Adrenal gland (tissue), 12 donors: ENCODE results near the gene AQP1. TPM values are rescaled to one million over a fixed set of nuclear protein-coding genes. Genes with fewer than 3 reads are reported as not detected.

ENCODE experiments used
- DNase-seq, 7 donors: peaks; one replicate each; pipeline ENCODE4 v3.0.0-alpha.2; 2019 to 2020
- H3K27ac ChIP-seq, 5 donors: fragments of 200-600 bp; sonication (generic) in 4 of 5; 1 replicate in 3 of 5; 2 replicates in 2 of 5; pipeline versions ENCODE4 v1.5.1 to v1.8.0; 2016 to 2020; ENCODE audit warnings: mild to moderate bottlenecking in 1 of 5
- H3K27me3 ChIP-seq: fragments of 200-600 bp; 2 replicates; pipeline ENCODE4 v1.8.0; 2021
- H3K36me3 ChIP-seq, 2 donors: fragments of 200-600 bp; replicated peaks in 1 of 2; 1 replicate in 1 of 2; 2 replicates in 1 of 2; pipeline versions ENCODE4 v1.5.1 to v1.8.0; 2018 to 2022
- H3K4me1 ChIP-seq, 2 donors: fragments of 200-600 bp; replicated peaks in 1 of 2; 1 replicate in 1 of 2; 2 replicates in 1 of 2; pipeline versions ENCODE4 v1.5.1 to v1.8.0; 2018 to 2021
- H3K4me3 ChIP-seq, 4 donors: fragments of 200-600 bp; sonication (generic) in 3 of 4; one replicate each; pipeline ENCODE4 v1.5.1; 2016 to 2018
- H3K9me3 ChIP-seq, 3 donors: fragments of 200-600 bp; sonication (generic) in 1 of 3; replicated peaks in 1 of 3; 1 replicate in 2 of 3; 2 replicates in 1 of 3; pipeline versions ENCODE4 v1.5.1 to v1.8.0; 2016 to 2021
- CTCF ChIP-seq, 6 experiments: fragments of 450-650 bp in 4 of 6; fragments of 200-600 bp in 2 of 6; sonication (generic) in 1 of 6; IDR thresholded peaks; 1 replicate in 5 of 6; 2 replicates in 1 of 6; pipeline versions ENCODE4 v1.5.1 to v1.8.0; 2016 to 2021; ENCODE audit warnings: antibody characterized with exemption in 6 of 6, mild to moderate bottlenecking in 2 of 6, moderate library complexity in 1 of 6
- POLR2A ChIP-seq, 2 donors: fragments of 450-650 bp; IDR thresholded peaks; one replicate each; pipeline ENCODE4 v1.6.1; 2017; ENCODE audit warnings: antibody characterized with exemption in 2 of 2, mild to moderate bottlenecking in 2 of 2, moderate library complexity in 1 of 2
- WGBS, 4 donors: extraction: QIAGEN DNeasy Blood & Tissue Kit in 2 of 4; methylation state at CpG; one replicate each; pipeline versions ENCODE4 v1.1.5 to v1.1.7; 2013 to 2017; 5-methylcytosine and 5-hydroxymethylcytosine counted together
- intact Hi-C, 2 donors: fragments of 100-400 bp; cut with DNase I; formaldehyde crosslinking; loops; one replicate each; pipeline versions ENCODE4 v1.14.1 to v1.15.0; 2022 to 2023
- polyA plus RNA-seq, 3 donors: library from polyadenylated mRNA; stranded (reverse); fragments of 200-250 nt in 2 of 3; fragments of 350-450 nt in 1 of 3; fragmentation: Illumina TruSeq in 1 of 3; extraction: RNeasy Lipid Tissue Mini Kit (QIAGEN cat#74804) in 1 of 3; gene quantifications; one replicate each; pipeline ENCODE4 v1.2.3, GENCODE V29; 2013 to 2014
- total RNA-seq, 9 donors: library from RNA; depleted of rRNA in 4 of 9; stranded (reverse); fragments of >200 nt in 4 of 9; fragments of 120-200 nt in 1 of 9; fragmentation: NEBNext Ultra II Directional in 1 of 9; extraction: Animal tissue kit (Norgen Biotek cat#: 25700) in 1 of 9; gene quantifications; one replicate each; pipeline versions ENCODE4 v1.1.0 to v1.2.4, GENCODE V29; 2013 to 2023
- donor health status: healthy with polysubstance abuse.
- donor health status: Bipolar disorder and iron deficiency.
- donor health status: DM: yes; HTN: yes; CAD: no.
- donor health status: DM: no; HTN: no; CAD: no.
- donor health status: DM: no; HTN: no; CAD: no.
- donor health status: DM: yes; HTN: yes; CAD: no.

The AQP1 gene
- total and polyA plus RNA-seq, 12 donors = 7.6 to 77.4 (median 40.5) TPM

GRCh38 chr7:30899066-30899465 lies 12.6 kb upstream of the AQP1 start:
- H3K4me1 ChIP-seq = peaks cover 18 to 25% of the 10 kb centered on the region in 2 donors
- no peaks in the 10 kb centered on the region for H3K27me3 ChIP-seq
- H3K36me3 ChIP-seq = no peaks in the 10 kb centered on the region
- WGBS, 4 donors = 94 to 98% (median 96%) methylated on average over 7 of the region's 7 CpGs
- H3K4me3 ChIP-seq = no peak overlapping the region
- intact Hi-C loops = no loop called here
- peak overlapping the region in 2 of 5 donors; percentile 30 to 57 for H3K27ac ChIP-seq
- no peak for DNase-seq
- TF ChIP-seq CTCF (IDR thresholded peaks at IDR 0.05) = no peak
- TF ChIP-seq POLR2A (IDR thresholded peaks at IDR 0.05) = no peak
- no peaks in the 10 kb centered on the region for H3K9me3 ChIP-seq

GRCh38 chr7:30899630-30900029 lies 12.0 kb upstream of the AQP1 start:
- H3K36me3 ChIP-seq = no peaks in the 10 kb centered on the region
- DNase-seq = no peak
- intact Hi-C loops = no loop called here
- no peak for TF ChIP-seq POLR2A (IDR thresholded peaks at IDR 0.05)
- no peak for TF ChIP-seq CTCF (IDR thresholded peaks at IDR 0.05)
- H3K27ac ChIP-seq = peak overlapping the region in 2 of 5 donors; percentile 30 to 57
- H3K27me3 ChIP-seq = no peaks in the 10 kb centered on the region
- no peak overlapping the region for H3K4me3 ChIP-seq
- 63 to 79% (median 72%) methylated on average over 3 to 6 of the region's 6 CpGs for WGBS, 4 donors
- H3K4me1 ChIP-seq = peaks cover 18 to 21% of the 10 kb centered on the region in 2 donors
- no peaks in the 10 kb centered on the region for H3K9me3 ChIP-seq

DNA sequence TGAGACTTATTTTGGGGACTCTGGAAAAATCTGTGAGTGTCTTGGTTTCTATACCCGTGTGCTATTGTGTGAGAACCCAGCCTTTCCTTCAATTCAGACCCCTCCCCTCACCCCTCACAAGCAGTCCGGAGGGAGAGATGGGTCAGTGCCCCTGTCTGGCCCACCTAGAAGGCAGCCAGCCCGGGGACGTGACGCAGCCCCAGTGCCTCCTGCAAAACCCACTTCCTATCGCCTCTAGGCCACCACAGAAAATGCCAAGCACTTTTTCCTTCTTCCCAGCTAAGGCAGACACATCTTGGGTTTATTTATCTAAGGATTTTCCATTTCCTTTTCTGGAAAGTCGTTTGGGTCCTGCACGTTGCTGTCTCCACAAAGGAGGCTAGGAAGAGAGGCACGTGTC lies 11.6 kb upstream of the AQP1 start:
- Histone ChIP-seq H3K4me3 (no peak overlapping the region), H3K27me3 (no peaks in the 10 kb centered on the region), H3K27ac (peak overlapping the region in 2 of 5 donors; percentile 30 to 65), H3K9me3 (no peaks in the 10 kb centered on the region), H3K36me3 (no peaks in the 10 kb centered on the region), H3K4me1 (peaks cover 18 to 21% of the 10 kb centered on the region in 2 donors)
- intact Hi-C loops = no loop called here
- no peak for DNase-seq
- TF ChIP-seq CTCF (IDR thresholded peaks at IDR 0.05) (no peak), POLR2A (IDR thresholded peaks at IDR 0.05) (no peak)
- WGBS, 4 donors = 67 to 72% (median 70%) methylated on average over 6 to 9 of the region's 9 CpGs

GRCh38 chr7:30900803-30901362 lies 10.8 kb upstream of the AQP1 start:
- no peak for DNase-seq
- WGBS, 4 donors = 84 to 92% (median 88%) methylated on average over 6 to 11 of the region's 11 CpGs
- H3K4me3 ChIP-seq = no peak overlapping the region
- peaks cover 18 to 21% of the 10 kb centered on the region in 2 donors for H3K4me1 ChIP-seq
- TF ChIP-seq CTCF (IDR thresholded peaks at IDR 0.05) = no peak
- no peak for TF ChIP-seq POLR2A (IDR thresholded peaks at IDR 0.05)
- H3K27me3 ChIP-seq = no peaks in the 10 kb centered on the region
- peak overlapping the region in 2 of 5 donors; percentile 30 to 65 for H3K27ac ChIP-seq
- no peaks in the 10 kb centered on the region for H3K36me3 ChIP-seq
- intact Hi-C loops = no loop called here
- no peaks in the 10 kb centered on the region for H3K9me3 ChIP-seq
